GM10266 (cell line): ENCODE results near the gene GPC6.
A peak's percentile ranks its signal among the peaks of the same experiment; 100 is the strongest.

Experiments used
- DNase-seq: peaks from one replicate; pipeline ENCODE4 v3.0.0; 2012; ENCODE audit errors: extremely low spot score
- TF ChIP-seq, protein P1 (sequence below): IDR thresholded peaks from 2 replicates; pipeline ENCODE4 v1.5.1; 2012; ENCODE audit warnings: mild to moderate bottlenecking, low read depth; ENCODE audit not compliant: control insufficient read depth, insufficient read depth; ENCODE audit errors: missing control alignments

The GPC6 gene

DNA sequence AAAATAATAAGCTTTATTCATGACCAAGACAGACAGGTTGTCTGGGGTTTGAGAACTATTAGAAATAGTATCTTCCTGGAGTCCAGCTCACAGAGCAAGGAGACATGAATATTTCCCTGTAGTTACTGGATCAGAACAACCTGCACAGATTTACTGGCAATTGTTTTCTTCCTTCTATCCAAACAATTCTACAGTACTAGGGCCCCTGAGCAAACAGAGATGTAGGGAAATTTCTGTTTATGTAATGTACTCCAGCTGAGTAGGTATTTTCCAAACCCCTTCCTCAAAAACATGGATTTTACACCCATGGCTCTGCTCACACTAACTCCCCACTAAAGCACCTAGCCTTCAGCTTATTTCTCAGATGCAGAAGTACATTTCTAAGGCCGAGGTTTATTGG, 557.6 kb downstream of the GPC6 start:
- TF ChIP-seq, protein P1, sequence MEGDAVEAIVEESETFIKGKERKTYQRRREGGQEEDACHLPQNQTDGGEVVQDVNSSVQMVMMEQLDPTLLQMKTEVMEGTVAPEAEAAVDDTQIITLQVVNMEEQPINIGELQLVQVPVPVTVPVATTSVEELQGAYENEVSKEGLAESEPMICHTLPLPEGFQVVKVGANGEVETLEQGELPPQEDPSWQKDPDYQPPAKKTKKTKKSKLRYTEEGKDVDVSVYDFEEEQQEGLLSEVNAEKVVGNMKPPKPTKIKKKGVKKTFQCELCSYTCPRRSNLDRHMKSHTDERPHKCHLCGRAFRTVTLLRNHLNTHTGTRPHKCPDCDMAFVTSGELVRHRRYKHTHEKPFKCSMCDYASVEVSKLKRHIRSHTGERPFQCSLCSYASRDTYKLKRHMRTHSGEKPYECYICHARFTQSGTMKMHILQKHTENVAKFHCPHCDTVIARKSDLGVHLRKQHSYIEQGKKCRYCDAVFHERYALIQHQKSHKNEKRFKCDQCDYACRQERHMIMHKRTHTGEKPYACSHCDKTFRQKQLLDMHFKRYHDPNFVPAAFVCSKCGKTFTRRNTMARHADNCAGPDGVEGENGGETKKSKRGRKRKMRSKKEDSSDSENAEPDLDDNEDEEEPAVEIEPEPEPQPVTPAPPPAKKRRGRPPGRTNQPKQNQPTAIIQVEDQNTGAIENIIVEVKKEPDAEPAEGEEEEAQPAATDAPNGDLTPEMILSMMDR = no peak
- no peak for DNase-seq

DNA sequence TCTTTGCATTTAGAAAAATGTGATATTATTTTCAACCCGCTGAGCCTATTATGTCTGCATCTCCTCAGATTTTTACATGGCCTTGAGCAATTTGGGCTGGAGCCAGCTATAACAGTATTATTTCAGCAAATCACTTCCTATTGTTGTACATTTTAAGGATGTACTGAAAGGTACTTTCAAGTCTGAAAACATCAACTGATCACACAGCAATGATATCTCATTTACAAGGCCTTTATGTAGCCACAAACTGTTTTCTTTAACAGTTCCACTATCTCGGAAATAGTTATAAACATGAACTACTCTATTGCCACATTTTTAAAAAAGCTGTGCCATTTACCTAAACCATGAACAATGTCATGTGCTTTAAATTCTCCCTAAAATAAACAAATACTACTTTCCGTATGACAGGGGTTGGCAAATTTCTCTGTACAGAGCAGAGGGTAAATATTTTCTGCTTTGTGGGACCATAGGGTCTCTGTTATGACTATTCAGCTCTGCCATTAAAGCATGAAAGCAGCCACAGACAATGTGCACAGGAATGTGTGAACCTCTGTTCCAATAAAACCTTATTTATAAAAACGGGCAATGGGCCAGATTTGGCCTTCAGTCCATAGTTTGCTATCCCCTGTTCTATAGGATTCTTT, 560.4 kb downstream of the GPC6 start:
- TF ChIP-seq, protein P1 = no peak

DNA sequence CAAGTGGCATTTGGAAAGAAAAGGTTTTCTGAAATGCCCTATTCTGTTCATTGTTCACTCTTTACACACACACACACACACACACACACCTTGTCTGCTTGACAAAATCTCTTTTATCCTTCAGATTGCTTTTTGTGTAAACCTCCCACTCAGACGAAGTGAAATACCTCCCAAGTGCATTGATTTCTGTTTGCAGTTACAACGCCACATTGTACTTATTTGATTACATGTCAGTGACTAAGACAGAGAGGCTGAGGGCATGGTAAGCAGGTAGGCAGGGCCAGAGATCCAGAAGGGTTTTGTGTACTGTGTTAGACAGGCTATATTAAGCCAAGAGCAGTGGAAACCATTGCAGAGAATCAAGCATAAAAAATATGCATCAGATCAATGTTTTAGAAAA, 561.8 kb downstream of the GPC6 start:
- TF ChIP-seq, protein P1 = no peak
- DNase-seq = no peak

More for the DNA sequence above, 560.4 kb downstream of the GPC6 start:
- DNase-seq = no peak

DNA sequence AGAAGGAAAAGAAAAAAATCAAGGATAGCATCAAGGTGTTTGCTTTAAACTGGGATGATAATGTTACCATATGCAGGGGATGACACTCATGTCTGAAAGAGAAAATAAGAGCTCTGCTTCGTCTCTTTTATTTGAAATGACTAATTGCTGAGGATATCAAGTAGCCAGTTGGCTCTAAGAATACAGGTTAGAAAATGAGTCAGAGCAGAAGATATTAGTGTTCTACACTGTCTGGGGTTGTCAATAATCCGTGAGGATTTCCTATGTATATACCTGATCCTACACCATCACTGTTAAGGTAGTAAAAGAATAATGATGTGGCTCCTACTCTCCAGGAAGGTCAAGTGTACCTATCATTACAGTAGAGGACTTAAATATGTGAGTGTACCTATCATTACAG, 562.5 kb downstream of the GPC6 start:
- no peak for DNase-seq
- TF ChIP-seq, protein P1 = no peak

DNA sequence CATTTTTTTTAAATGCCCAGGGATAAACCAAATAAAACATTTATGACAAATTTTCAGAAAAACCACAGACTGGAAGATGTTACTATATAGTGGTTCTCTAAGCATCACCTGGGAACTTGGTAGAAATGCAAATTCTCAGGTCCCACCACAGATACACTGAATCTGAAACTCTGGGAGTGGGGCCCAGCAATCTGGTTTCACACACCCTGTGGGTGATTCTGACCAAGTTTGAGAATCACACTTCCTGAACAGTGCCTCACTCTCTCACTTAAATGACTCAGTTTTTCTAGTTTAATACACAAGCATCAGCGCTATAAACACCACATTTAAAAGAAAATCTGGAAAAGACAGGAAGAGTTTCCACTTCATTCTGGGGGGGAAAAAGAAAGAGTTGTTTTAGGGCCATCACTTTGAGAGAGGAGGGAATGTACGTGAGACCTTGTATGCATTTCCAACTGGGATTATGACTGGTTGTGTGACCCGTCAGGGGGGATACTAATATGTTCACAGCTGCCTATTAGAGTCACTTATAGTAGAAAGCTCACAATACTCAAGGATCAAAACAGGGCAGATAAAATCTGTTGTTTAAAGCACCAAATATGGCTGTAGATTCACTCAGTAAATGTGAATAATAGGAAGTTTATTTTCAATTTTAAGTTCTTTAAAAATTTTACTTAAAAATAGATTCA, 567.7 kb downstream of the GPC6 start:
- peak; percentile 4 for DNase-seq
- TF ChIP-seq, protein P1 = no peak

DNA sequence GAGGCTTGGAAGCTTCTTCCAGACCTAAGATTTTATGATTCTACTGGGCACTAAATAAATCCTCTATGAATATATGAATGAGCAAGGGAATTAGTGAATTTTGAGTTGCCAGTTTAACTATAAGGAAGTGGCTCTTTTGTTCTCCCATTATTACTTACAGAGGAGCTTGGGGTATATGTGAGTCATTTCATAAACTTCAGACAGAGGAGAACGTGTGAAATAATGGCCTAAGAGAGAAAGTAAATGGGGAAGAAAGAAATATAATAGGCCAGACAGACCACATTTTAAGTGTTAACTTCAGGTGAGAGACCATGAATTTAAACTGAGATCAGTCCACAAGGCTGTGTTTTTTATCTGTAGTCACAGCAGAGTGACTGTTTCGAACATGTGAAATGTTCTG, 570.9 kb downstream of the GPC6 start:
- no peak for DNase-seq
- TF ChIP-seq, protein P1 = no peak

DNA sequence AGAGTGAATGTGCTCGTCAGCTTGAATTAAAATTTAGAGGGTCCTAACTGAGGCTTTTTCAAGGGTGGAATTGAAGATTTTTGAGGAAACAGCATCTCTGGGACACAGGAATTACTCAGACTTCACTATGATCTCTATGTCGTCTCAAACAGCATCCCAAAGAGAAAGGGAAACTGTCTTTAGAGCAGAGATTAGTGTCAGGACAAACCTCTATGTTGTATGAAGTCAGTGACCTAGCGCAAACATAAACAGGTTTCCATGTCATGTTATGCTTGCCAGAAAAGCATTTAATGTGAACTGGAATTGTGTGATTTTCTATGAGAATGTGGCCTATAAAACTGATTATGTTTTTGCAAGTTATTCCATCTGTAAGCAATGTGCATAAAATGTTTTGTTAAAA, 573.7 kb downstream of the GPC6 start:
- TF ChIP-seq, protein P1 = no peak
- DNase-seq = no peak
